Fibroblast of villous mesenchyme (primary cell): ENCODE measurements around the gene ATP6AP1. TPM values are rescaled to one million over a fixed set of nuclear protein-coding genes. Genes with fewer than 3 reads are reported as not detected.

Experiments used
- DNase-seq: peaks from one replicate; pipeline ENCODE4 v3.0.0-alpha.2; 2010; ENCODE audit warnings: low read depth
- H3K4me3 ChIP-seq: 2 replicates; pipeline ENCODE4 v1.5.1; 2011; ENCODE audit warnings: low read depth, mild to moderate bottlenecking, low read length
- total RNA-seq: library from RNA; depleted of rRNA; stranded (reverse); fragments of >200 nt; gene quantifications from 2 replicates; pipeline ENCODE4 v1.2.3, GENCODE V29; 2012
- TF ChIP-seq, protein P1 (sequence below): IDR thresholded peaks from 2 replicates; pipeline ENCODE4 v1.5.1; 2012; ENCODE audit warnings: low read depth, mild to moderate bottlenecking, low read length; ENCODE audit not compliant: insufficient read depth

Gene ATP6AP1
- total RNA-seq, 1 donor, result 72.5 TPM

DNA sequence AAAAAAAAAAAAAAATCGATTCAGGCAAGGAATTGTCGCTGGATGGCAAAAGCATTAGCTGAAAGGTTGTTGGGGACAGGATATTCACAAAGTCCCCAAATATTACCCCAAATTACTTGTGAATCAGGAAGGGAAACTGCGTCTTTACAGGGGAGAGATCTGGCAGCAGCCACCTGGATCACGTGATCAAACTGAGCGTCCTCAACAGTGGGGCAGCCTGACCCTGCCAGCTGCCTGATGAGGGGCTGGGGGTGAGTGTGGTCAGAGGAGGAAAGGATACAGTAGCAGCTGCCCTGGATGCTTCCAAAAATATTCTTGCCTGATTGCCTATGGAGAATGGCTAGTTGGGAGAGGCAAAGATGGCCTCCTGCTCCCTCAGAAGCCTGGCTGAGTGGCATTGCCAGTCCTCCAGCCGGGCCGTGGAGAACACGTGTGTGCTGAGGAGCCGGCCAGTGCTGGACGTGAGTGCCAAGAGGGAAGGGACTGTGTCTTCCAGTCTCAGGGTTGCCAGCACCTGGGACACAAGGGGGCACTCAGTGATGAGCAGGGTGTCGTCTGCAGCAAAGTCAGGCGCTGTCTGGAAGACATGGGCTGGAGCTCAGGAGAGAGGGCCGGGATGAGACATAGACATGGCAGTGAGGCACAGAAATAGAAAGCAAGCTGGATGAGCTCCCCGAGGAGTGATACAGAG is 53.6 kb downstream of the ATP6AP1 start:
- no peak overlapping the region for H3K4me3 ChIP-seq
- TF ChIP-seq, protein P1, sequence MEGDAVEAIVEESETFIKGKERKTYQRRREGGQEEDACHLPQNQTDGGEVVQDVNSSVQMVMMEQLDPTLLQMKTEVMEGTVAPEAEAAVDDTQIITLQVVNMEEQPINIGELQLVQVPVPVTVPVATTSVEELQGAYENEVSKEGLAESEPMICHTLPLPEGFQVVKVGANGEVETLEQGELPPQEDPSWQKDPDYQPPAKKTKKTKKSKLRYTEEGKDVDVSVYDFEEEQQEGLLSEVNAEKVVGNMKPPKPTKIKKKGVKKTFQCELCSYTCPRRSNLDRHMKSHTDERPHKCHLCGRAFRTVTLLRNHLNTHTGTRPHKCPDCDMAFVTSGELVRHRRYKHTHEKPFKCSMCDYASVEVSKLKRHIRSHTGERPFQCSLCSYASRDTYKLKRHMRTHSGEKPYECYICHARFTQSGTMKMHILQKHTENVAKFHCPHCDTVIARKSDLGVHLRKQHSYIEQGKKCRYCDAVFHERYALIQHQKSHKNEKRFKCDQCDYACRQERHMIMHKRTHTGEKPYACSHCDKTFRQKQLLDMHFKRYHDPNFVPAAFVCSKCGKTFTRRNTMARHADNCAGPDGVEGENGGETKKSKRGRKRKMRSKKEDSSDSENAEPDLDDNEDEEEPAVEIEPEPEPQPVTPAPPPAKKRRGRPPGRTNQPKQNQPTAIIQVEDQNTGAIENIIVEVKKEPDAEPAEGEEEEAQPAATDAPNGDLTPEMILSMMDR, result no peak
- DNase-seq, result no peak

DNA sequence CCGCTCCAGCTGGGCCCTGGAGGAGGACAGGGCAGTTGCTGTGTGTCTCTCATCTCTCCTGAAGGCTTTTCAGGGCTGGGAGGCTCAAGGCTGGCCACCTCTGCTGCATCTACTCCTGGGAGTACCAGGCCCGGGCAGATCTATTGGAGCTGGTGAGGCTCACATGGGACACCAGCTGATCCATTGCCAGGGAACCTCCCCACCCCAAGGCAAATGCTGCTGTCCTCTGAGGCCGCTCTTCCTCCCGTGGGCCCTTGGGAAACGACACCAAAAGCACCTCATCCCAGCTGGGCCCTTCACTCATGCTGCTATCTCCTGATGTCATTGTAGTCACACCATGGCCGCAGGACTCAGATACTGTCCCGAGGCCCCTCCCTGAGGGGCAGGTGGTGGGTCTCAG is 54.3 kb downstream of the ATP6AP1 start:
- H3K4me3 ChIP-seq, result no peak overlapping the region
- DNase-seq, result no peak
- TF ChIP-seq, protein P1, result no peak

DNA sequence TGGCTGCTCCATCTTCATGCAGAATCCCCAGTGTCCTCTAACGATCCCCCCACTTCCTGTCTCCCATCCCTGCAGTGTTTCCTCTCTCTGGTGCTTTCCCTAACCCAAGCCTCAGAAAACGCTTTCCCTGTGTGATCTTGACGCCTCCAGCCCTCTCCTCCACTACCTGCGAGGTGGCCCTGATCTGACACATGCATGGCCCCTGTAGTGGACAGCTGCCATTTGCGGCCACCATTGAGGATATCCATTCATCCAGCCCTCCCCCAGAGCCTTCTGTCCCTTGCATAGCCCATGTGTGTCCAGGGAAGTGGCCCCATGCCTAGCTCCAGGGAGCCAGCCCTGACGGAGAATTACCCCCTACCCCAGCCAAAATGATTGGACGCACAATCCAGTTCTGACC is 54.8 kb downstream of the ATP6AP1 start:
- H3K4me3 ChIP-seq, result no peak overlapping the region
- TF ChIP-seq, protein P1, result no peak
- DNase-seq, result no peak

DNA sequence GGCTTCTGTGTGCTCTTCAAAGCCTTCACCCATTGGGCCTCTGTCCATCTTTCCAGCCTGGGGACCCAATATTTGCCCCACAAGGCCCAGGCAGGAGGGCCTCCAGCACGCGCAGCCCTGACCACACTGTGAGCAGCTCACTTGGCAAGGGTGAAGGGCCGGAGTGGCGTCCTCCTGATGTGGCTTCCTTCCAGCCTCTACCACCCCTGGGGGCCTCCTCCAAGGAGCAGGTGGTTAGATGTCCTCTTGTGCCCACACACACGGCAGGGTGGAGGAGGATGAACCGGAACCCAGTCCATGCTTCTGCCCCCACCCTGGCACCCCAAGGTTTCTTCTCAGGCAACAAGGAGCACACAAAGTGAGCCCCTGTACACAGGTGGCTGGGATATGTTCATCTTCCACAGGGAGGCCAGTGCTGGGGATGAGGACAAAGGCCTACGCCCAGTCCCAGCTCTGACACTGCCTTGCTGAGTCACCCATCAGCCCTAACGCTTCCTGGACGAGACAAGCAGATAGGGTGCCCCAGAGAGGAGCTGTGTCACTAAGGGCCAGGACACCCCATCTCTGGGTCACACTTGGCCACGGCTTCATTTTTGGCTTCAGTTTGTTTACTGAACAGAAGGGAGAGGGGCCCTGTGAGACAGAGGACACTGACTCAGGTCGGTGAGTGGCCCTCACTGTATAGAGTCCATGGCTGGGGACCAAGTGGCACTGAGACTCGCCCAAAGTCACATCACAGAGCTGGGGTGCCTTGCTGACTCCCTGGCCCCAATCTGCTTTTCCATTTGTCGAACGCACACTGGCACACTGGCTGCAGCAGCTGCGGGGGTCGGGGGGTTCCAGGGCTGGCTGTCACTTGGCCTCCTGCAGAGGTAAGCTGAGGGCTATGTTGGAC is 56.0 kb downstream of the ATP6AP1 start:
- no peak overlapping the region for H3K4me3 ChIP-seq
- TF ChIP-seq, protein P1, result no peak
- no peak for DNase-seq

DNA sequence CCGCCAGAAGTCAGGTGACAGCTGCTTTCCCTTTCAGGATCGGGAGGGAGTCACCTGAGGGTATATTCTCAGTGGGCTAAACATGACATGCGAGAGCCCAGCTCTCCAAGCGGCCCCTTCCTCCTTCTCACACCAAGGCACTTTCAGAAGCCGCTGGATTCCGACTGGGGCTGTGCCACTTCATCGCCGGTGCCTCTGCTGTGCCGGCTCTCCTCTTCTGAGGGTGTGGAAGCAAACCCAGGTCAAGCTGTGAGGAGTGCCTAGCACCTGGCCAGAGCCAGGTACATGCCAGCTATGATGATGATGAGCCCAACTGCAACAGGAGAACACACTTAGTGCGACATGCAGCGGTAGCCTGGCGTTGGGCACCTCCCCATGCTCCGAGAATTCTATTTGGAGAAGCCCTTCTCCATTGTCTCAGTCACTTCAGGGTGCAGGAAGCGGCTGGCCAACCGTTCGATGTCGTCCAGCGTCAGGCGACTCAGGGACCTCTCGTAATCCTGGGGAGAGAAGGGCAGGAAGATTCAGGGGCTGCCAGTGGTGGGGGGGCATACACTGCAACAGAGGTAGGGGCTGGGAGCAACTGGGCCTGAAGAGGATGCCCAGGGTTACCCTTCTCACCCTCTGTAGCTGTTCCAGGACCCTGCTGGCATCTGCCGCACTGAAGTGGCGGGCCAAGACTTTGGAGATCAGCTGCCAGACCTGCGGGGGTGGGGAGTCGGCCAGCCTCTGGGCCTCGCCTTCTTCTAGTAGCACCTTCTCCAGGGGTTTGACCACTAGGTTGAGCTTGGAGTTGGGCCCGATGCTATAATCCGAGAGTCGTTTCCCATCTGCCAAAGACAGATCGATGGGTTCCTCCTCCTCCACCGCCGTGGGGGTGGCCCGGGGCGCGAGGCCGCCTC is 56.9 kb downstream of the ATP6AP1 start:
- TF ChIP-seq, protein P1, result no peak
- peak overlapping the region; percentile 62 for H3K4me3 ChIP-seq
- no peak for DNase-seq

DNA sequence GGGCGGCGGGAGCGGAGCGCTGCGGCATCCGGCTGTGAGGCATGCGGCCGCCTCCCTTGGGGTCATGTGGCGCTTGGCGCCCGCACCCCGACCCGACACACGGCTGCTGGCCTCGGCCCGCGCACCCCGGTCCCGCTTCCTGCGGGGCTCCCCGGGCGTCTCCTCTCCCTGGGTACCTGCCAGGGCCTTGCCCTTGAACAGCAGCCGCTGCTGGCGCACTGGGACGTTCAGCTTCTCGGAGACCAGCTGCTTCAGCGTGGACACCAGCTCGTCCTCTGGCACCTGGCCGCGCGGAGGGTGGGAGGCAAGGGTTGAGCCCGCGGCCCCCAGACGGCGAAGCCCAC is 57.5 kb downstream of the ATP6AP1 start:
- DNase-seq, result peak; percentile 14
- H3K4me3 ChIP-seq, result peak overlapping the region; percentile 62
- TF ChIP-seq, protein P1, result no peak
